ENCODE data around the gene PHF1.

PHF1 gene

DNA sequence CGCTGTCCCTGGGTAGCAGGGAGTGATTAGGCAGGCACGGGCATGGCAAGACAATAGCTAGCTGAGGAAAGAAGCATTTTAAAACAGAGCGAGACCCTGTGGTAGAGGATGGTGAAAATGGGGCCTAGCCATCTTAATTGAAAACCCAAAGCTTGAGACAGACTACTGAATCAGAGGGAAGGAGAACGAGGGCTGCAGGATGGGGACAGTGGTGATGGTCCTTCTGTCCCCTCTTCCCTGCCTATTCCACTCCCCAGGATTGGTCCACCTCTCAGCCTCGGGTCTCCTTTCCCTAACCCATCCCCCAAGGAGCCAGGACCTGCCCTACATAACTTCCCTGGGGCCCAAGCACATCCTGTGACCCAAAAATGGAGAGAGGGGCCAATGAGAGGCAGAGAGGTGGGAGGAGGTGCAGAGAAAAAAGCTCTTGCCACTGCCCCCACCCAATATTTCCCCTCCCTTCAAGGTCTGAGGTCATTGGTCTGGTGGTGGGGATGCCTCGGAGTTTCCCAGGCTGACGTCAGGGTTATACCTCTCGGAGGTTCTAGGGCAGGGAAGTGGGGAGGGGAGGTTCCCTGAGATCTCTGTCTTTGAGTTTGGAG is 8.0 kb downstream of the PHF1 start:
- no peak for DNase-seq (ENCODE audit: low spot score)

GRCh38 chr6:33419580-33420490 is 9.0 kb downstream of the PHF1 start, which contains the start of gene SYNGAP1:
TSS of gene SYNGAP1 (plus strand) at chr6:33420065. CDS start at chr6:33420265, 200 bp downstream.
- no peak for DNase-seq (ENCODE audit: low spot score)

- no peak for DNase-seq (ENCODE audit: low spot score)
Observed at GRCh38 chr6:33420491-33421343, 9.9 kb downstream of the PHF1 start.

GRCh38 chr6:33421344-33421643 is 10.5 kb downstream of the PHF1 start:
- no peak for DNase-seq (ENCODE audit: low spot score)

DNA sequence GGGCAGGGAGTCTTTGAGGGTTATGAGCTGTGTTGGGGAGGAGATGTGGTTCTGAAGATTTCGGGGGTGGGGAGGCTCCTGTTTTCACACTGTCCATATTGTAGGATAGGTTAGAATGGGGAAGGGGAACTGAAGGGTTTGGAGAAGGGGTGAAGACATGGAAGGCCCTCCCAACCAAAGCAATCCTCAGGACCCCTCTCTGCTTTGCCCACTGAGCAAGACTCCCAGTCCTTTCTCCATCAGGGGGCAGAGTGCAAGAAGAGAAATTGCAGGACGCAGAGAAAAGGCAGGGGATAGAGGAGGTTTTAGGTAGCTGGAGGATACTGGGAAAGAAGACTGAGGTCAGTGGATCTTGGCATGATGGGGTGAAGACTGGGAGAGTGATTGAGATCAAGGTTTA is 13.0 kb downstream of the PHF1 start:
- no peak for DNase-seq (ENCODE audit: low spot score)

DNA sequence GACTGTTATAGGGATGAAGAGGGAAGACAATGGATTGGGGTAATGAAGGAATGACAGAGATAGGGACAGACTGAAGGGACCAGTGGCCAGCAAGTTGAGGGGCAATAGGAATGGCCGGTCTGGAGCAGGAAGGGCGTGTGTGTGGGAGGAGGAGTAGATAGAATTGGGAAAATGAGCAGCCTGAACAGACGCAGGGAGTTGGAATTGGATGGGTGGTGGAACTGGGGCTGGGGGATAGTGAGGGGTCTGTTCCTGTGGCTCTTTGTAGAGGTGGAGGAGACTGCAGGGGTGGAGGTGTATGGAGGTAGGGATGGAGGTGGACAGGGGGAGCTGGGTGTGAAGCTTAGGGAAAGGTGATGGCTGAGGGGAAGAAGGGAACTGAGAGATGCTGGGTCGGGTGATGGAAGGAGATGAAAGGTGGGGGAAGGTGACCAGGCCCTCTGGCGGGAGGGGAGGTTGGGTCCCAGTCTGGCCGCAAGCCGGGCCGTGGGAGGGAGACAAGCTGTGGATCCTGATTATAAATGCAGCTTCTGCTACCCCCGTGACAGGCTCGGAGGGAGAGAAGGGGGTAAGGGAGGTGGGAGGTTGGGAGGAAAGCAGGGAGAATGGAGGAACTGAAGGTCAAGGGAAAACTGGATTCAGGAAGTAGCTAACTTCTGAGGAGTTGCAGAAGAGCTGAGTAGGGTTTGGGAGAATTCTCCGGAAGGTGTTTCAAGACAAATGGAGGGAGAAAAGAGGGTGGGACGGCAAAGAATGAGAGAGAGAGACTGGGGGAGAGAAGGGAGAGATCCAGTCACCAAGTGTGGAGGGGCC is 14.2 kb downstream of the PHF1 start:
- no peak for DNase-seq (ENCODE audit: low spot score)

DNA sequence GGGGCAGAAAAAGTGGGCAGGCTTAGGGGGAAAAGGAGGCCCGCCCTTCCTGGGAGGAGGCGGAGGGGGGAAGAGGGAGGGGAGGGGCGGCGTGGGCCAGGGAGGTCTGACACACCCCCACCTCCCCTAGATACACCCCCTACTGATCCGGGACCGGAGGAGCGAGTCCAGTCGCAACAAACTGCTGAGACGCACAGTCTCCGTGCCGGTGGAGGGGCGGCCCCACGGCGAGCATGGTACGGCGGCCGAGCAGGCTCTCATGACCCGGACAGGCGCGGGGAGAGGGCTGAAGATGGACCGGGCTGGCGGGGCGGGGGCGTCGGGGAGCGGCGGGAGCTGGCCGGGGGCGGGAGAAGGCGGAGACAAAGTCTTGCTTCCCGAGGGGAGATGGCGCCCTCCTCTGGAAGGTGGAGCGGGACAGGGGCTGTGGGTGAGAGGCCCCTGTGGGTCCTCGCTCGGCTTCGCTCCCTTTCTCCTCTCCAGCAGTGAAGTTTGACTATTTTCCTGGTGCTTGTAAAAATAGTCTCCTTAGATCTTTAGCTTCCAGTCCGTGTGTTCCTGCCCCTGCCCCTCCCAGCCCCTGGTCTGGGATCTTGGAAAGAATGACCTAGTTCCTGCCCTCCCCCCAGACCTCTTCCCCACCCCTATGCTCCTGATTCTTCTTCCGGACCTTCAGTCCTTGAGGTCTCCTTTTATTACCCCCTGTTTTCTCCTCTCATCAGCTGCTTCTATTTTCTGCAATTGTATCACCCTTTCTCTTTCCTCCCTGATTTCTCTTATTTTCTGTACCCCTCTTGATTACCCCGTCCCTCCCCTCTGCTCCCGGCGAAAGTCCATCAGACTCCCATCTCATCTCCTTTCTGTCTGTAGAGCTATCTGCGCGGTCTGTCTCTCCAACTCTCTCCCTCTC is 15.1 kb downstream of the PHF1 start:
- peak; percentile 82 for DNase-seq (ENCODE audit: low spot score)

- no peak for DNase-seq (ENCODE audit: low spot score)
Observed at GRCh38 chr6:33426590-33427511, 16.0 kb downstream of the PHF1 start.

DNA sequence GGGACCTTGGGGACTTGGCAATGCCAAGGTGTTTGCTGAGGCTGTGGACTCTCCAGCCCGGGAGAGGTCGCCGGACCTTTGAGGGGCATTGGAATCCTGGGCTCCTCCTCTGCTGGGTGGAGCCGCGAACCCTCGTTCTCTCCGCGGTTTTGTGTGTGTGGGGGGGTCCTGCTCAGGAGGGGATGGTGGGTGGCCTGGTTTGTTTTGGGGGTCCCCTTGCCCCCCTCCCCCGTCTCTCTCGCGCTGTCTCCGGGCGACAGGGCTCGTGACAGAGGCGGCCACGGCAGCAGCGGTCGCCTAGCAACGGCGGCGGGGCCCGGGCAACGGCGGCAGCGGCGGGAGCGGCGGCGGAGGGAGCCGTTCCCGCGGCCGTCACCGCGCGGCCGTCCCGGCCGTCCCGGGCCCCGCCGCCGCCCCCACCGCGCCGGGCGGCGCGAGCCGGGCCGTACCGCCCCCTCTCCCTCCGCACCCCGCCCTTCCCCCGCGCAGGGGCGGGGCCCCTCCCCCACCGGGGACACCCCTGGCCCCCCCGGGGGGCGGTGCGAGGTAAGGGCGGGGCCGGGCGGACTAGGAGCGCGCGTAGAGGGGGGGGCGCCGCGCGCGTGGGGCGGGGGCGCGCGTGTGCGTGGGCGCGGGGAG is 16.9 kb downstream of the PHF1 start:
- DNase-seq (ENCODE audit: low spot score): no peak

DNA sequence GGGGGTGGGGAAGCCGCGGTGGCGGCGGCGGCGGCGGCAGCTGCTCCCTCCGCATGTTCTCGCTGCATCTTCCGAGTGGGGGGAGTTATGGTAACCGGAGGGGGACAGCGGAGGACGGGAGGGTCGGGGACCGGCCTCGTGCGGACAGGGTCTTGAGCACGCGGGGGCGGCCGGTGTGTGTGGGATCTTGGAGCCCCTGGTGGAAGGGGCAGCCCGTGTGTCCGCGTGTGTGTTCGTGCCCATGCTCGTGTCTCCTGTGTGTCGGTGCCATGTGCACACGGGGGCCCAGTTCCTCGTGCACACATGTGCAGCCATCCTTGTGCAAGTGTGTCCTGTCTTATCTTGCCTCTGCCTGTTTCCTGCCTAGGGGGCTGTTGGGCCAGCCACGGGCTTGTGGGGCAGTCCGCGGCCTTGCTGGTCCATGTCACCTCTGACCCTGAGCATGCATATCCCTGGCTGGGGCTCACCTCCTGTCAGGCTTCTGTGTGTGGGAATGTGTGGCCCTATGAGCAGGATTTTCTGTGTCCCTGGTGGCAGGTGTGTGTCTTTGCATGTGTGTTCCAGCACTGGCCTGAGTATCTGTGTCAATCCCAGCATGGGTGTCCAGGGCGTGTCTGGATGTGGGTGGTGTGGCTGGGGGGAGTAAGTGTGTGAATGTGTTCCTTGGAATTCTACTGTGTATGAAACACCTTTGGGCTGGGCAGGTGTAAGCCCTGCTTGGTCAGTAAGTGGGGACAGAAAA is 17.6 kb downstream of the PHF1 start:
- DNase-seq (ENCODE audit: low spot score): no peak

DNA sequence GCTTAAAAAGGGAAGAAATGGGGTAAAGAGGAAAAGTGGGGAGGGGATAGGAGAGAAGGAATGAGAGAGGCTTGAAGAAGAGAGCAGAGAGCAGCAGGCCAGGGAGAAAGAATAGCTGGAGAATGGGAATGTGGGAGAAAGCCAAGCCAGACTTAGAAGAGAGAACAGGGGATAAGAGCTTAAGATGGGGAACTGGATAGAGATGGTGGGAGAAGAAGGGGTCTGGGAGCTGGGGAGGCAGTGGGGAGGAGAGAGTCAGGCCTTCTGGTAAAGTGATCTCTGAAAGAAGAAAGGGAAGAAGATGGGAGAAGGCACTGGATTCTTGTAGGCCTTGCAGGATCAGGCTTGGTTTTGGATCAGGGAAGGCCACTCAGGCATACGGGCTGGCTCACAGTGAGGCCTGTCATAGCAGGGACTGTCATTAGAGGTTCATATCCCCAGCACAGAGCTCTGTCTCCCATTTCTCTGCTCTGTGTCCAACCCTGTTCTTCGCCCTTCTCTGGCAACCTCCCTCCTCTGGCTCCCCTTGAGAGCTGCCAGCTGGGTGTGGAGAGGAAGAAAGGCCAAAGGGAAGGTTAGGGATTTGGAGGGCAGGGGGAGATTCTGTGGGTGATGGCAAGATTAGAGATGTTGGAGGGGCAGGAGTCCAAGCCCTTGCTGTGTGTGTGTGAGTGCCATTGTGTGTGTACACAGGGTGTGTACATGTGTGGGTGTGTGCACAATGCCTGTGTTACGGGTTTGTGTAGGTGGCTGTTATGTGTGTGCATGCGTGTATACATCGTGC is 18.3 kb downstream of the PHF1 start:
- DNase-seq (ENCODE audit: low spot score): no peak

DNA sequence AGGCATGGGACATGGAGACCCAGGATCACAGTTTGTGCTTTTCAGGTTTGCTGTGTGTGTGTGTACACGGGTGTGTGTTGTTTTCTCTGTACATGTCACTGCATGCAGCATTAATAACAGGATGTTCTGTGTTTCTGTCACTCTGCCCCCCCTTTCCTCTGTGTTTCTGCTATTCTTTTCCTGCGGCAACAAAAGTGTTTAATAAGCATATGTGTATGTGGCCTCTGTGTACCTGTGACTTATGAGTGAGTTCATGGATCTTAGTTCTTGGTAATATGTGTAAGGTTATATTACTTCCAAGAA is 18.9 kb downstream of the PHF1 start:
- DNase-seq (ENCODE audit: low spot score): no peak

DNA sequence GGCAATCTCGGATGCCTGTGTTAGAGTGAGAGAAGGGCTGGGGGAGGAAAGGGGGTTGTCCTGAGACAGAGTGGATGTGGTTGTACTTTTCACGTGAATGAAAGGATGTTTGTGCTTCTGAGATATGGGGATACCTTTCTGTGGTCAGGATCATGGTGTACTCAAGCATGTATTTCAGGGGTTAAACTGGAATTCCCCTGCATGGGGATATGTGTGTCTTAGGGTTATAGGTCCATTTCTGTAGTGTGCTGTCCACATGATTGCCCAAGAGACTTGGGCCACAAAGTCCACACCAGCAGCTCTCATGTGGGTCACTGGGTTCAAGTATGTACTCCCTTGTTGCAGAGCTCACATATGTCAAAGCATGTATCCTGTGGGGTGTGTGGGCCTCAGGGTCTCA is 19.5 kb downstream of the PHF1 start:
- no peak for DNase-seq (ENCODE audit: low spot score)

GRCh38 chr6:33430991-33431879 is 20.4 kb downstream of the PHF1 start:
- peak; percentile 88 for DNase-seq (ENCODE audit: low spot score)

- DNase-seq (ENCODE audit: low spot score): no peak
Observed at GRCh38 chr6:33431880-33432541, 21.2 kb downstream of the PHF1 start.

GRCh38 chr6:33432546-33432945 is 21.7 kb downstream of the PHF1 start:
- no peak for DNase-seq (ENCODE audit: low spot score)

All from globus pallidus (tissue), 1 donor.